Measurements from ENCODE around the gene AACS.

Gene AACS

DNA sequence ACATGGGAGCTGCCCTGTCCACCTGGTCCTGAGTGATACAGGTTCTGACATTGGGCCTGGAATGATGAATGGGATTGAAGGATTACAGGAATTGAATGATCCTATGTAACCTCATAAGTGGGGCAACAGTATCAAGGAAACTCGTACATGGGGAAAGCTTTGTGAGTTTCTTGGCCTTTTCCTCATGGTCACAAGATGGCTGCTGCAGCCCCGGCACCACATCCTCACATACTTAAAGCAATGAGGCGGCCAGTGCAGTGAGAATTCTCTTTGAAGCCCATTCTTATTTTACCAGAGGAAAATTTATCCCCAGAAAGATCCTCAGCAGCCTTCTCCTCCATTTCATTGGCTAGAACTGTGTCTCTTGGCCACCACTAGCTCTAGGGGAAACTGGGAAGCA is 91.9 kb downstream of the AACS start:
- no peak for DNase-seq

DNA sequence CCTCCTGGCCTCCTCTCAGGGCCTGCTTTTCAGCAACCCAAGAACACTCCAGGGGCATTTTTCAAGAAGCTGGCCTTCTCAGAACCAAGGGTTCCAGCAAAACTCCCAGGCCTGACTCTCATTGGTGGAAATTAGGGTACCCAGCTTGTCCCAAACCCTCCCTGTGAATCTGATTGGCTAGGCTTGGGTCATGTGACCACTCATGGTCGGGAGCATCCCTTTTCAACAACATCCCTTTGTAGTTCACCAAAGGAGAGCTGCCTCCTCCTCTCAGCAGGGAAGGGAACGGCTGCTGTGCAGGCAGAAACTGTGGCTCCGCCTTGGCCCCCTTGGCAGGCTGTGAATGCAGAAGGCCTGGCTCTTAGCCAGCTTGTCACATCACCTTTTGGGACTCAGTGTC is 94.5 kb downstream of the AACS start:
- DNase-seq, result no peak

DNA sequence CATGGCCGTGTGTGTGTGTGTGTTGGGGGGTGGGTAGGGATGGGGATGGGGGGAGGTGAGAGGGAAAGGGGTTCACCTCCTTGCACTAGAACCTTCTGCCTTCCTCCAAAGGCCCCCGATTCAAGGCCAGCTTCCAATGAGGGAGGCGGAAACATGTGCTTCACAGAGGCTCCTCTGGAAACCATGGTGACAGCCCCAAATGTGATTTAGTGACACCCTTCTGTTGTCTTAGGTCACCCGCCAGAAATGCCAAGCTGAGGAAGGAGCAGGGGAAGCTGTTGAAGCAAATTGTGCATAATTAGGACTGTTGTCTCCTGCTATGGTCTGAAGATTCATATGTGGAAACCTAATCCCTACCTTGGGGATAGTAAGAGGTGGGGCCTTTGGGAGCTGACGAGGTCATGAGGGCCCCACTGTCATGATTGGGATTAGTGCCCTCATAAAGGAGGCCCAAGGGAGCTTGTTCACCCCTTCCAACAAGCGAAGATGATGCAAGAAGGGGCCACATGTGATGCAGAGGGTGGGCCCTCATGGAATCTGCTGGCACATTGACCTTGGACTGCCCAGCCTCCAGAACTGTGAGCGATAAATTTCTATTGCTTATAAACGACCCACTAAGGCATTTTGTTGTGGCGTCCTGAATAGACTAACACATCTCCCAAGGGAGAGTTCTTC is 95.2 kb downstream of the AACS start:
- no peak for DNase-seq

DNA sequence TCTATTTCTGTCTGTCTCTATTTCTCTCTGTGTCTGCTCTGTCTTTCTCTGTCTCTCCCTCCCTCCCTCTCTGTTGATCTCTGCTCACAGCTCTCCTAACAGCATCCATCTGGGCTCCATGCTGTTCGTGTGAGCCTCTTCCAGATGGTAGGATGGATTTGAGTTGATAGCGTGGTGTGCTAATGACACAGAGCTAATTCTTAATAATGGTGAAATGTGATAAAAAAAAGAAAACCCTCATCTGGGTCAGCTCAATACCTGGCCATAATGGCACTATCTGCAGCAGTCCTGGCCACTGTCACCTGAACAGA is 96.4 kb downstream of the AACS start:
- DNase-seq, result no peak

DNA sequence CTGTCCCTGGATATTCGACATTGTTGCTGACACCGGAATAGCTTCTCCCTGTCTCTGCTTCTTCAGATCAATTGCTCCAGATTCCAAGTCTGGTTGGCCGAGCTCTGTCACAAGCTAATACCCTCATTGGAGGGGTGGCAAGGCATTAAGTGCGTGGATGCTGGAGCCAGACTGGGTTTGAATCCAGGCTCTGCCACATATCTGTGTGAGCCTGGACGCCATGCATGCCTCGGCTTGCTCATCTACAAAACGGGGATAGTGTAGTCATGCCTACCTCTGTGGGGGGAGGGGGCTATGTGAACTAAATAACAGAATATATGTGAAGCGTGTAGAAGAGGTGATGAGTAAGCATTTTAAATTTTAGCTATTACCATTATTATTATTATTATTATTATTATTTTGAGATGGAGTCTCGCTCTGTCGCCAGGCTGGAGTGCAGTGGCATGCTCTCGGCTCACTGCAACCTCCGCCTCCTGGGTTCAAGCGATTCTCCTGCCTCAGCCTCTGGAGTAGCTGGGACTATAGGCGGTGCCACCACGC is 97.3 kb downstream of the AACS start:
- no peak for DNase-seq

DNA sequence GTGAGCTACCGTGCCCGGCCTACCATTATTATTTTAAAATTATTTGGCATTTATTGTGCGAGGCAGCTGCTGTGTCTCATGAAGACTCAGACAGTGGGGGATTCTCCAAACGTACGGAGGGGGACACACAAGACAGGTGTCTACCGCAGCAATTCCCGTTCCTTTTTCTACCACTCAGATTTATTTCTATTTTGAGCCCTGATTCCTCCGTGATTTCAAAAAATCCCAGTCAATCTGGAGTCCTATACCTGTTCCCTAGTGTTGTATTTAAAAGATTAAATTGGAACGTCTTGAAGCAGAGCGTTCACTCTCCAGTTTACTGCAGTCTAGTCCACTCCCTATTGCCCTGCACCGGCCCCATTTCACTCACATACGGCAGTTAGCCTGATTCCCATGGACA is 97.9 kb downstream of the AACS start:
- no peak for DNase-seq

DNA sequence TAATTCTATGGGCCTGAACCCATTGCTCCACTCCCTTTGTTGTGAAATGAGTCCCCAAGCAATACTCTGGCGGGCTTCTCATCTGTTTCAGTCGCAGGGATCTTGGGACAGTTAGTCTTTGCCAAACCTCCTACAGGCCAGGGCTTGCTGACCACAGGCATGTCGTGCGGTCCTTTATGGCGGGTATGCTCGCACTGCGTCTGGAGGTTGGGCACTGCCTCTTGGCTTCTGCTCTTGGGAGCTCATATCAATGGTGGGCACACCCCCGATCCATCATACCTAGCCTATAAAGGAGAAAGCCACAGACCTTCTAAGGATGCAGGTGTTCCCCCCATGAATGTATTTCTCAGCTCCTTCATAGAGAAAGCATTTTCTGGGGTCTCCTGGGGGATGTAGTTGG is 99.3 kb downstream of the AACS start:
- DNase-seq, result no peak

DNA sequence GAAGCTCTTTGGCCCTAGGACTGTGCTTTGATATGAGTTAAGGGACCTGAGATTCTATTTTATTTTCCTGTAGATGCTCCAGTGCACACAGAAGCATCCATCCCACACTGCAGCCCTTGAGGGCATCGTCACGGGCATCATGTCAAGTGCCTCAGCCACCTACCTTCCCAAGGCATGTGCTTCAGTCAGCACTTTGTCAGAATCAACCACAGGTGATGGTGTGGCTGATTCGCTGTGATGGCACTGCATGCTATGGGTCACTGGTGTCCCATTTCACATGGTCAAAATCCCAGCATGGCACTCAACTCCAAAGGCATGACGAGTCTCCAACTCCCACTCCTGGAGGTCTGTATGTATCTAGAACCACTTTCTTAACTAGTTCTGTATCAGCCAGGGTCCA is 100.8 kb downstream of the AACS start:
- DNase-seq, result no peak

DNA sequence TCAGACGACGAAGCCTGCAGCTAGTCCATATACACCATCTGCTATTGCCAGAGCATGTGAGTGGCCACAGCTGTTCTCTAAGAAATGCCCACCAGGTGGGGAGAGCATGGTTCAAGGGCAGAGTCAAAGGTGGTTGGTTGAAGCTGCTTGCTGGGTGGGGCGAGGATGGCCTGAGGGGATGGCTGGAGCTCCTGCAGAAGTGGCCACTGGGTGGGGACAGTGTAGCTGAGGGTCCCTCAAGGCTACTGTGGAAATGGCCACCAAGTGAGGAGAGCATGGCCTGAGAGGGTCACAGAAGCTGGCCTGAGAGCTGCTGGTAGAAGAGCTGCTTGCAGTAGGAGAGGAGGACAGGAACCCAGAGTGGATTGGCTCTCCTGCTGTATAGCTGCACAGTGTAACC is 102.4 kb downstream of the AACS start:
- no peak for DNase-seq

DNA sequence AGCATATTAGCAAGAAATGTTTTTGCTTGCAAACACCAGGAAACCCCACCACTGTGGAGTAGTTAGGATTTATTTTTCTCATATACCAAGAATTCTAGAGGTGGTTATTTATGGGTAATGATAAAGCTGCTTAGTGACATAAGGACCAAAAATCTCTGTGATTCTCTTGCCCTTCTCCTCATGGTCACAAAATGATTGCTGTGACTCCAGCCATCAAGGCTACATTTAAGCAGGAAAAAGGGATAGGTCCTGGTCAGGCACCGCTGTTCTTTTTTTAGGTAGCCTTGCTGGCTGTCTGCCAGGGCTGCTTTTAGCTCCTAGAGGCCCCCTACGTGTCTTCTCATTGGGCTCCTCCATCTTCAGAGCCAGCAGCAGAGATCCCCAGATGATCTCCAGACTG is 104.2 kb downstream of the AACS start:
- no peak for DNase-seq

DNA sequence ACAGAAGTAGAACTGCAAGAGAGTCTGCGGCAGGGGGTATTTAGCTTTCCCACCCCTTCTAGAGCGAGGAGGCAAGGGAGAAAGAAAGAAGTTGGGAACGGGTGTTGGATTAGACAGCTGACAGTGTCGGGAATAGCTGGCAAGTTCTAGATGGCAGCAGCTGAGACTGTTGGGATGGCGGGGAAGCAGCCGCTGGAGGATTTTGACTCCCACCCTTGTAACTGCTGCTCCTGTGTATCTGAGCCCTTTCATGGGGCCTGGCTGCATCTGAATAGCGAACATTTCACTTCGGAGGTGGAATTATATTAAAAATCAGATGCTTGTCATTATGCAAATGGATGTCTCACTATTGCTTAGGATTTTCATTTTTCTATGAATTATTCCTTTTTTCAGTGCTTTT is 104.6 kb downstream of the AACS start:
- DNase-seq, result no peak

DNA sequence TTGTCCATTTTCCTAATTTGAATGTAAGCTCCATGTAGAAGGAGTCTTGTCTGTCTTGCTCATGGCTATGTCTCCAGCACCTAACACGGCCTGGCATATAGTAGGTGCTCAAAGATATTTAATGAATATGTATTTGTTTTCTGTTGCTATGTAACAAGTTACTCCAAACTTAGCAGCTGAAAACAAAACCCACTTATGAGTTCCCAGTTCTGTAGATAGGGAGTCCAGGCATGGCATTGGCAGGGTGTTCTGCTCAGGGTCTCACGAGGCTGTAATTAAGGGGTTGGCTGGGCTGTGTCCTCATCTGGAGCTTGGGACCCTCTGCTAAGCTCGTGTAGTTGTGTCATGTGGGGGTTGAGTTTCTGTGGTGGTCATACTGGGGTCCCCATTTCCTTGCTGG is 106.0 kb downstream of the AACS start:
- no peak for DNase-seq

DNA sequence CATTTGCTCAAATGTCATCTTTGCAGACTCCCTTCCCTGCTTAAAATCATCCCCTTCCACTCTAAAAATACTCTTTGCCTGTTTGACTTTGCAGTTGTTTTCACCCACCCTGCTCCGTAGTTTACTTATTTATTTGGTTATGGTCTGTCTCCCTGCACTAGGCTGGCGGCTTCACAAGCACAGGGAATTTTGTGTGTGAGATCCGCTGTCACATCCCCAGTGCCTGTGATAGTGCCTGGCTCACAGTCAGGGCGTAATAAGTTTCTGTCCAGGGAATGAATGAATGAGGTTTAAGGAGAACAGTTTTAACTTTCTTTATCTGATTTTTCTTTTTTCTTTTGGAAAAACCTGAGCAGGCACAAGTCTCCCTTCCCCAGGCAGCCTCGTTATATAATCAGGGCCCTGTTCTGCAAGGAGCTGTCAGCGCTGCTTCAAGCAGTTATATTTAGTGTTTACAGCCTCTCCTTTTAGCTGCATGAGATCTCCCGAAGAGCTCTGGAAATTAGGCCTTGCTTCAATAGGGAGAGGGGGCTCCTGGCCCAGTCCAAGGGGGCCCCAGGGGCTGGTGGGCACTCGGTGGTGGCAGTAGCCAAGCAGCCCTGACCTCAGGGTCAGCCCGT is 107.1 kb downstream of the AACS start:
- DNase-seq, result no peak

DNA sequence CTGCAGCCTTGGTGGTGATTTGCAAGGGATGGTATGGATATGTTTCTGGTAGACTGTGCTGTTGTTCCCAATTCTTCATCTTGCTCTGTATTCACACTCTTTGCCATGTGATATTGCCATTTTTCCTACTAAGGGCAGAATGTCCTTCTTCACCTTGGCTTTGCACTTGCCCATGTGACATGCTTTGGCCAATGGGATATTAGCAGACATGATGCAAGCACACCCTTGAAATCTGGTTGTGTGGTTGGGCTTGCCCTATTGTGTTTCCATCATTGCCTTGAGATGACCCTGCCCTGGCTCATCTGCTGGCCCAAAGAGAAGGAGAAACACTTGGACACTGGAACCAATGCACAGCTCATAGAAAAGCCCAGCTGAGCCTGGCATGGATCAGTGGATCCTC is 110.3 kb downstream of the AACS start:
- DNase-seq, result no peak

DNA sequence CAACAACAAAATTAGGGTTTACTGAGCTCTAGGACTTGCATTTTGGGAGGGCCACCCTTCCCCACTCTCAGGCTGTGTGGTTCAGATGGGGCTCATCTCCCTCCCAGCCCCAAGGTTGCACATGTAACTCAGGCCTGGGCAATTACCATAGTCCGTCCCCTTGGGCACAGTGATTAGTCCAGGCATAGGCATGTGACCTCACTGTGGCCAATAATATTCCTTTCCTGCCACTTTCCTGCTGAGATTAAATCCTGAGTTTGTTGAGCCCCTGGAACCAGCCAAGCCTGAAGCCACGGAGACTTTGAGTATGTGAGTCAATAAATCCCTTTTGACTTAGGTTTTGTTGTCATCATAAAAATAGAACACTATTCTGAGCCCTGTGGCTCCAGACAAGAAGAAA is 113.0 kb downstream of the AACS start:
- no peak for DNase-seq

DNA sequence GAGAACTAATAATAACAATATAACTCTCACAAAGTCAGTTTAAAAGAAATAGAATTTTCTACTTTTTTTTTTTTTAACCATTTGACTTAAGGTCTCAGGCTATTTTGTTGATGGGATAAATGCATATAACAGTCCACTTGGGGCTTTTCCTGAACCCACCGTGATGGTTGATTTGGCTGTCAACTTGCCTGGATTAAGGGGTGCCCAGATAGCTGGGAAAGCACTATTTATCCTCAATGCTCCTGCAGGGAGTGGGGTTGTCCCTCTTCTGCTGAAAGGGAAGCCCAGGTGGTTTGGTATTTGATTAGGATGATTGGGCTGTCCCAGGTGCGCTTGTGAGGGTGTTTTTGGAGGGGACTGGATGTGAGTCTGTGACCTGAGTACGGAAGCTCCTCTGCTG is 114.9 kb downstream of the AACS start:
- no peak for DNase-seq

DNA sequence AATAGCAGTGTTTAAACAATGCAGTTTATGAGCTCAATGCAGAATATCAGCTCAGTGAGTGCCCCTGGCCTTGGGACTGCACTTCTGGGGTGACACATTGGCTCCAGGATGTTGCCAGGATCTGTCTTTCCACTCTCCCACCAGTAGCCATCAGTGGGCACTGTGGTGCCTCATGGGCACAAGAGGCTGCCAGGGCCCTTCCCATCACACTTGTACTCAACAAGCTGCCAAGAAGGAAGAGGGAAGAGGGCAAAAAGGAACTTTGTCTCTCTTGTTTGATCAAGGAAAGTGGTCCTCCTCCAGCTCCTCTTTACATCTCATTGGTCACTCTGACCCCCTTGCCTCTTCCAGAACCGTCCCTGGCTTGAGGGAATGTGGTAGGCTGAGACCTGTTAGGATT is 115.9 kb downstream of the AACS start:
- DNase-seq, result no peak

DNA sequence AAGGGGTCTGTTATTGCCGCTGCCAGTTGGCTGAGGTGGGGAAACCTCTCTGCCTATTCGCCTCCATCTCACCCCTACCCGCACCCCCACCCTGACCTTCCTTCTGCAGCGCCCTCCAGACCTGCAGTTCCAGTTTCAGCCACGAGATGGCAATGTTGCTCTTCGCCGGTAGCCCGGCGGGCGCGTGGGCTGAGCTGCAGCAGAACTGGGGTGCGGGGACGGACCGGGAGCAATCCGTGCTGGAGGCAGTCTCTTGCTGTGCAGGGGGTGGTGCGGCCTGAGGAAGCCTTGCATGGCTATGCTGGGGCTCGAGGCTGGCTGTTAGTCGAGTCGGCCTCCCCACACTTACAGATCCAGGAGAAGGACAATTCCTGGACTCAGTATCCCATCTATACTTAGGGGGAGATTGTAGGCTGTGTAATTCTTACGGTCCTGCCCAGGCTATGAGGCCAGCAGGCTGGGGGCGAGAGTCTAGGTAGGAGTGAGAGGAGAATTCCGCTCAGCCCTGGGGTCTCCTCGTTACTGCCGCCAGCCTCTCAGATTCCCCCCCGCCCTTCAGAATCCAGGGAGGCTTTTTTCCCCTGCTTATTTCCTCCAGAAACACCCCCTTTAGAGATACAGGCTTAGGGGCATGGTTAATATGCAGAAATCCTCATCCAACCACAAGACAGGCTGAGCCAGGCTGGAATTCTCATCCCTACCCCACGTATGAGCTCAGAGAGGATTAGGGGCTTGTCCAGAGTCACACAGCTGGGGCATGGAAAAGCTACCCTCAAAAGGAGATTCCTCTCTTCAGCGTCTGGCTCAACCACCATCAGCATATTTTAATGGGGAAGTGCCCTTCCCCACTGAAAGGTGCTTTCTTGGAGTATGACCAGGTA is 118.2 kb downstream of the AACS start:
- peak; percentile 60 for DNase-seq

DNA sequence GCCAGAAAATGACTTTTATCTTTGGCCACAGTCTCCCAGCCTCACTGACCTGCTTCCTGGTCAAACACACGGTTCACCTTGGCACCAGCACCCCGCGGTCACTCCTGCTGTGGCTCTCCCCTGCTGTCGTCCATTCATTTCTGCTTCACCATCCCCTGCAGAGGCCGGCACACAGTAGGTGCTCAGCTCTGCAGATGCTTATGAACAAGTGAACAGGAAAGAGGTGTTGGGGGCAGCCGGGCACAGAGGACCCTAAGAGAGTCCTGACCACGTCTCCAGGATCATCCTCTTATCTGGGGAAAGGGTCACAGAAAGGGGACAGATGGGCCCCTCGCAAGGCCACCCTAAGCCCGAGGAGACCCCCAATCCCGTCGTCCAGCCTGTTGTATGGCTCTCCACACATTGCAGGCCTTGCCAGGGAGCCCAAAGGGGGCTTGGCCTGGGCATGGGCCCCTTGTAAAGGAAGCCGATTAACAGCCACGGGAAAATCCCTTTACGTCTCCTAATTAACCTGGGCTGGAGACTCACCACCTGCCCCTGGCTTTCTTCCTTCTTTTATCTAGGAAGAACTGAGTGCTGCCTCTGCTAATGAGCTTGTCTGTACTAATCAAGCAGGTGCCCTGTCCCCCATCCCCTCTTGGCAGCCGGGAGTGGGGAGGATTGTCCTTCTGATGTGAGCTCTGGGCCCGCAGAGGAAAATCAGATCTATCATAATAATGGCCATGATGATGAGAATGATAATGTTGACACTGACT is 119.2 kb downstream of the AACS start:
- no peak for DNase-seq

DNA sequence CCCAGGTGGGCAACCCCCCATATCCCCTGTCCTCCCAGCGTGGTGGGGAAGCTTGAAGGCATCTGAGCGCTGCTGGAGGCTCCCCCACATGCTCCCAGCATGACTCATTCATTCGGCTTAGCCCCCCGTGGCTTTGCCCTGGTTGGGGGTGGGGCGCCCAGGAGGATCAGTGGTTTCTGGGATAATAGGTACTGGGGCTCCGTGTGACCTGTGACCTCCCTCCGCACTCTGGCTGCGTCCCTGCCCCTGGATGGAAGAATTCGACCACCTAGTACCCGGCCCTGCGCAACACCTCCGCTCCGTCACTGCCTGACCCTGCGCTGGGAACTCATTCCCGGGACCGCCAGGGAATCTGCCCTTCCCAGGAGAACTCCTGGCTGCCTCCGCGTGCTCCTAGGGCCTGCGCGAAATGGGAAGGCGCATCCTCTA is 120.1 kb downstream of the AACS start:
- no peak for DNase-seq

DNA sequence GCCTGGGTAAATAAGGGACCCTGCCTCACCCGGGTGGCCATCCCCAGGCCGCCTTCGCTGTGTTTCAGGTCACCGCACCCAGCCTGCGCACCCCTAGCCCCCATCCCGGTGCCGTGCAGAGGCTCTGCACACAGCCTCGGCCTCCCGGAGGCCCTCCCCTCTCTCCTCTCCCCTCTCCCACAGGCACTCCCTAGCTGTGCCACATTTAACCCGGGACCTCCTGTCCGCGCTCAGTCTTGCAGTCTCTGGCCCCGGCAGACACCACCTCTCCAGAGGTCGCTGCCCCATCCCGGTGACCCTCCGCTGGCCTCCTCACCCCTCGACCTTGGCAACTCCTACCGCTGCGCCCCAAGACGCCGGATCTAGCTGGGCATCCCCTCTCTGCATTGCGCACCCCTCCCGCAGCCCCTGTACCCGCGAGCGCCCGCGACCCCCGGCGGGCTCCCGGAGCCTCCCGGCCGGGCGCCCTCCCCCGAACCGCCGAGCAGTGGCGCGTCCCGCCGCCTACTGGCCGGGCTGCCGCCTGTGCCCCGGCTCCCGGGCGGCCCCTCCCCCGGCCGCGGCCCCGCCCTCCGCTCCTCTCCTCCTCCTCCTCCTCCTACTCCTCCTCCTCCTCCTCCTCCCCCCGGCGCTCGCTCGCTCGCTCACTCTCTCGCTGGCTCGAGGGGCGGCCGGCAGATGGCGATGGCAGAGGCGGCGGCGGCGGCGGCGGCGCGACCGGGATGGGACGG is 120.7 kb downstream of the AACS start, which contains the start of gene TMEM132B:
Gene TMEM132B, plus strand, starts transcription at position 647 of the 731 bp plus-strand sequence.
- DNase-seq, result peak; percentile 28

DNA sequence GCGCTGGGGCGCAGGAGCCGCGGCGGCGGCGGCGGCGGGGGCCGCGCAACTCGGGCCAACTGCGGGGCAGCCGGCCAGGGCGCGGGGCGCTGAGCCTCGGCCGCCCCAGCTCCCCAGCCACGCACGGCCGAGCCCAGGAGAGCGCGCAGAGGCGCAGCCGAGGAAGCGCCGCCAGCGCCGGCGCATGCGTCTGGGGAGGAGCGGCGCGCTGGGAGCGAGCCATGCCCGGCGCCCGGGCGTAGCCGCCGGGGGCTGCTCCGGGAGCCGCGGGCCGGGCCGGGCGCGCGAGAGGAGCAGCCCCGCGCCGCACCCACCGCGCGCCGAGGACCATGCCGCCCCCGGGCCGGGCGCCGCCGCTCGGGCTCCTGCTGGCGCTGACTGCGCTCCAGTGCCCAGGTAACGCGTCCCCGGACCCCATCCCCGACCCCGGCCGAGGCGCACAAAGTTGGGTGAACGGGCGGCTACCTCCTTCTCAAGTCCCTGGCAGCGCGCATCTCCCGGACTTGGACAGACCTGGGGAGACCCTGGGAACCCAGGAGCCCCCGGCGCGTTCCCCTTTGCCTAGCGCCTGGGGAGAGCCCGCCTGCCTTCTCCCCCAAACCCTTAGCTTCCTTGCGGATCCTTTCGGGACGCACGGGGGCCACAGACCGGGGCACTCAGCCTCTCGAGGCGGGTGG is 121.4 kb downstream of the AACS start:
- no peak for DNase-seq
